DOHH2 (cell line): ENCODE data around the gene UPK1B.

Experiments
- H3F3A ChIP-seq: fragments of 200-600 bp; sonication (generic), shearing (Covaris generic); 2 replicates; pipeline ENCODE4 v1.6.0; 2016; ENCODE audit warnings: antibody characterized with exemption, mild to moderate bottlenecking; ENCODE audit not compliant: control insufficient read depth, insufficient read depth
- H3K27ac ChIP-seq: fragments of 200-600 bp; sonication (generic); 2 replicates; pipeline ENCODE4 v1.5.1; 2014; ENCODE audit warnings: low read depth, mild to moderate bottlenecking, low read length, moderate library complexity
- H3K27me3 ChIP-seq: fragments of 200-600 bp; sonication (generic); 2 replicates; pipeline ENCODE4 v1.6.1; 2014; ENCODE audit warnings: mild to moderate bottlenecking, low read length, mixed read lengths; ENCODE audit not compliant: control insufficient read depth
- H3K36me3 ChIP-seq: fragments of 200-600 bp; sonication (generic); 2 replicates; pipeline ENCODE4 v1.6.1; 2014; ENCODE audit warnings: mild to moderate bottlenecking, low read length, moderate library complexity, mixed read lengths; ENCODE audit not compliant: control insufficient read depth
- H3K4me1 ChIP-seq: fragments of 200-600 bp; sonication (generic); 2 replicates; pipeline ENCODE4 v1.6.1; 2014; ENCODE audit warnings: mild to moderate bottlenecking, low read length, mixed read lengths; ENCODE audit not compliant: control insufficient read depth
- H3K4me2 ChIP-seq: fragments of 200-600 bp; sonication (generic); 2 replicates; pipeline ENCODE4 v1.6.0; 2014; ENCODE audit warnings: mild to moderate bottlenecking, low read length, moderate library complexity
- H3K4me3 ChIP-seq: fragments of 200-600 bp; sonication (generic); 2 replicates; pipeline ENCODE4 v1.5.1; 2014; ENCODE audit warnings: mild to moderate bottlenecking, low read length, mixed read lengths
- H3K79me2 ChIP-seq: fragments of 200-600 bp; sonication (generic); 2 replicates; pipeline ENCODE4 v1.6.1; 2014; ENCODE audit warnings: mild to moderate bottlenecking, low read length, mixed read lengths; ENCODE audit not compliant: control insufficient read depth
- H3K9me2 ChIP-seq: fragments of 200-600 bp; sonication (generic); replicated peaks from 2 replicates; pipeline ENCODE4 v1.6.1; 2014; ENCODE audit warnings: mild to moderate bottlenecking, low read length, mixed read lengths; ENCODE audit not compliant: control insufficient read depth
- H3K9me3 ChIP-seq: fragments of 200-600 bp; sonication (generic); 2 replicates; pipeline ENCODE4 v1.6.1; 2014; ENCODE audit warnings: antibody characterized with exemption, low read length, mixed read lengths; ENCODE audit not compliant: control insufficient read depth, insufficient read depth
- H4K20me1 ChIP-seq: fragments of 200-600 bp; sonication (generic); 2 replicates; pipeline ENCODE4 v1.6.0; 2014; ENCODE audit warnings: low read depth, mild to moderate bottlenecking, antibody characterized with exemption, low read length, moderate library complexity; ENCODE audit not compliant: control insufficient read depth, insufficient read depth
- CTCF ChIP-seq: fragments of 200-600 bp; sonication (generic); IDR thresholded peaks from one replicate; pipeline ENCODE4 v1.5.1; 2014; ENCODE audit warnings: antibody characterized with exemption, mild to moderate bottlenecking, low read depth, low read length; ENCODE audit not compliant: poor library complexity, severe bottlenecking
- EZH2phosphoT487 ChIP-seq: fragments of 200-600 bp; sonication (generic); IDR thresholded peaks from 2 replicates; pipeline ENCODE4 v1.6.1; 2017; ENCODE audit warnings: borderline replicate concordance, mild to moderate bottlenecking, antibody characterized with exemption, low read length, moderate library complexity, mixed read lengths

Gene UPK1B

GRCh38 chr3:119194237-119195150, 21.1 kb downstream of the UPK1B start:
- Histone ChIP-seq H3K27me3 (no peaks in the 10 kb centered on the region; the same call in 1 of the 2 replicates), H3K27ac (no peak overlapping the region), H3K79me2 (no peaks in the 10 kb centered on the region), H3K4me1 (no peaks in the 10 kb centered on the region), H3K9me3 (no peaks in the 10 kb centered on the region), H3K36me3 (no peaks in the 10 kb centered on the region), H3K4me3 (no peak overlapping the region), H3K4me2 (no peak overlapping the region), H4K20me1 (no peaks in the 10 kb centered on the region), H3F3A (no peaks in the 10 kb centered on the region), H3K9me2 (no peaks in the 10 kb centered on the region)
- TF ChIP-seq CTCF (no peak), EZH2phosphoT487 (no peak)

- no peaks in the 10 kb centered on the region for H4K20me1 ChIP-seq
- no peaks in the 10 kb centered on the region; the same call in 1 of the 2 replicates for H3K27me3 ChIP-seq
- no peaks in the 10 kb centered on the region for H3F3A ChIP-seq
- no peaks in the 10 kb centered on the region for H3K4me1 ChIP-seq
- H3K4me3 ChIP-seq, result no peak overlapping the region
- no peaks in the 10 kb centered on the region for H3K9me3 ChIP-seq
- no peak overlapping the region for H3K4me2 ChIP-seq
- TF ChIP-seq CTCF, result no peak
- TF ChIP-seq EZH2phosphoT487, result no peak
- H3K36me3 ChIP-seq, result no peaks in the 10 kb centered on the region
- H3K79me2 ChIP-seq, result no peaks in the 10 kb centered on the region
- no peak overlapping the region for H3K27ac ChIP-seq
- no peaks in the 10 kb centered on the region for H3K9me2 ChIP-seq
Measured at GRCh38 chr3:119195151-119195476, 21.7 kb downstream of the UPK1B start.

- Histone ChIP-seq H3K27me3 (no peaks in the 10 kb centered on the region; the same call in 1 of the 2 replicates), H3K4me1 (no peaks in the 10 kb centered on the region), H3K4me3 (no peak overlapping the region), H3K36me3 (no peaks in the 10 kb centered on the region), H3K79me2 (no peaks in the 10 kb centered on the region), H4K20me1 (no peaks in the 10 kb centered on the region), H3K4me2 (no peak overlapping the region), H3F3A (no peaks in the 10 kb centered on the region), H3K9me2 (no peaks in the 10 kb centered on the region), H3K27ac (no peak overlapping the region), H3K9me3 (no peaks in the 10 kb centered on the region)
- TF ChIP-seq CTCF (no peak), EZH2phosphoT487 (no peak)
Measured at GRCh38 chr3:119195911-119196310, 22.5 kb downstream of the UPK1B start.
